Caco-2 (cell line): ENCODE results near the gene TRPM2. TPM values are rescaled to one million over a fixed set of nuclear protein-coding genes. Genes with fewer than 3 reads are reported as not detected.

ENCODE experiments used
- BruUV-seq: library from RNA; stranded (reverse); fragments of 400-500 nt; replicated peaks from 2 replicates; lab custom pipeline; 2021; lab: Mats Ljungman, UMichigan
- CTCF ChIA-PET: fragments of 300-600 bp; sonication (Branson Sonifier 250); formaldehyde crosslinking; loops from one replicate; lab custom pipeline; 2022; ENCODE audit warnings: antibody characterized with exemption; lab: Charles Lee
- POLR2A ChIA-PET: fragments of 300-600 bp; sonication (Branson Sonifier 250); formaldehyde crosslinking; loops from one replicate; lab custom pipeline; 2022; ENCODE audit warnings: antibody characterized with exemption; lab: Charles Lee
- DNase-seq, 2 experiments: peaks; one replicate each; pipeline versions ENCODE4 v3.0.0 to v3.0.0-alpha.2; 2020 to 2022
- H3K27me3 ChIP-seq: replicated peaks from 2 replicates; pipeline ENCODE4 v1.6.0; 2011; ENCODE audit warnings: low read length; ENCODE audit not compliant: control insufficient read depth, insufficient read depth
- H3K36me3 ChIP-seq: 2 replicates; pipeline ENCODE4 v1.5.1; 2011; ENCODE audit warnings: low read length; ENCODE audit not compliant: control insufficient read depth, insufficient read depth
- H3K4me1 ChIP-seq: fragments of 250-450 bp; sonication (Bioruptor Pico); 2 replicates; pipeline ENCODE4 v1.5.1; 2020; ENCODE audit warnings: mild to moderate bottlenecking
- H3K4me3 ChIP-seq: 2 replicates; pipeline ENCODE4 v1.5.1; 2011; ENCODE audit warnings: low read depth, mild to moderate bottlenecking, control low read depth, low read length
- H3K9me3 ChIP-seq: fragments of 250-450 bp; sonication (Bioruptor Pico); 2 replicates; pipeline ENCODE4 v1.5.1; 2020; ENCODE audit warnings: mild to moderate bottlenecking, moderate library complexity
- H3K27ac Mint-ChIP-seq: one replicate; pipeline ENCODE4 v1.8.0; 2022; ENCODE audit warnings: mixed read lengths; ENCODE audit not compliant: unreplicated experiment
- H3K27me3 Mint-ChIP-seq: one replicate; pipeline ENCODE4 v1.8.0; 2022; ENCODE audit warnings: mixed read lengths; ENCODE audit not compliant: insufficient read depth, unreplicated experiment
- H3K36me3 Mint-ChIP-seq: one replicate; pipeline ENCODE4 v1.8.0; 2022; ENCODE audit warnings: mild to moderate bottlenecking, mixed read lengths; ENCODE audit not compliant: insufficient read depth, unreplicated experiment
- H3K4me1 Mint-ChIP-seq: one replicate; pipeline ENCODE4 v1.8.0; 2022; ENCODE audit warnings: low read depth, mixed read lengths; ENCODE audit not compliant: unreplicated experiment
- H3K4me3 Mint-ChIP-seq: one replicate; pipeline ENCODE4 v1.8.0; 2022; ENCODE audit warnings: mild to moderate bottlenecking, moderate library complexity, mixed read lengths; ENCODE audit not compliant: unreplicated experiment
- H3K9me3 Mint-ChIP-seq: one replicate; pipeline ENCODE4 v1.8.0; 2022; ENCODE audit warnings: mixed read lengths; ENCODE audit not compliant: unreplicated experiment
- CTCF ChIP-seq, 2 experiments: fragments of 200-600 bp in 1 of 2; IDR thresholded peaks; 1 replicate in 1 of 2; 2 replicates in 1 of 2; pipeline versions ENCODE4 v1.5.1 to v1.8.0; 2011 to 2022; ENCODE audit warnings: antibody characterized with exemption in 1 of 2, control low read depth in 1 of 2, inconsistent platforms in 1 of 2, low read depth in 1 of 2, low read length in 1 of 2, mild to moderate bottlenecking in 1 of 2, moderate library complexity in 1 of 2; ENCODE audit not compliant: insufficient read depth in 1 of 2, severe bottlenecking in 1 of 2, unreplicated experiment in 1 of 2
- intact Hi-C: fragments of 100-400 bp; cut with micrococcal nuclease; formaldehyde crosslinking; loops from one replicate; pipeline ENCODE4 v1.10.0; 2022; ENCODE audit not compliant: unreplicated experiment
- total RNA-seq: library from RNA; stranded (reverse); gene quantifications from 2 replicates; pipeline ENCODE4 v1.2.3, GENCODE V29; 2022

Gene TRPM2
- total RNA-seq, 1 experiment from 2014 or later, result 0.20 TPM

GRCh38 chr21:44485796-44486195 is 132.4 kb downstream of the TRPM2 start:
- H3K4me3 Mint-ChIP-seq, result no peak overlapping the region
- no peak overlapping the region for H3K4me3 ChIP-seq

DNA sequence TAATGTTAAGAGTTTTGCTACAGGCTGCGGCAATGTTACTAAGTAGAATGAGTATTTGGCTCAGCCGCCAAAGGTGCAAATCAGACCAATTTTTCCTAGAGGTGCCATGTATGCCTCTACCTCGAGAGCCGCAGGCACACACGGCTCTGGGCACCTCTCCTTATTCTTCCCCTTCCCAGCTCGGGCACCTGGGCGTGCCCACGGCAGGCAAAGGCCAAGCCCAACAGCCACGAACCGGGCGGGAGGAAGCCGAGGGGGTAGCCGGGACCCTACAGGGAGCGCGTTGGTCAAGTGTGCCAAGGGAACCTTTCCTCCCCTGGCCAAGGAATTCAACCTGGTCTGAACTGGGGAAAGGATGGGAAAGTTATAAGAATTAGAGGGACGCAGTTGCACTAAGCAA is 132.9 kb downstream of the TRPM2 start:
- ChIA-PET POLR2A (no interaction called here), CTCF (no interaction called here)
- peaks cover 8% of the 10 kb centered on the region for H3K9me3 ChIP-seq
- DNase-seq, result no peak
- H3K4me1 ChIP-seq, result peaks cover 17% of the 10 kb centered on the region
- H3K4me3 Mint-ChIP-seq, result no peak overlapping the region
- H3K27me3 ChIP-seq, result no peaks in the 10 kb centered on the region
- no peaks in the 10 kb centered on the region for H3K27me3 Mint-ChIP-seq
- TF ChIP-seq CTCF (IDR thresholded peaks at IDR 0.05; ENCODE audit: insufficient read depth in 1 of 2, low read depth in 1 of 2, low read length in 1 of 2, severe bottlenecking in 1 of 2, unreplicated experiment in 1 of 2), result no peak
- no peak overlapping the region for H3K27ac Mint-ChIP-seq
- intact Hi-C loops, result no loop called here
- peaks cover 12% of the 10 kb centered on the region for H3K36me3 Mint-ChIP-seq
- BruUV-seq, result no TSS peak
- H3K36me3 ChIP-seq, result no peaks in the 10 kb centered on the region; the same call in 1 of the 2 replicates
- peaks cover 6% of the 10 kb centered on the region for H3K9me3 Mint-ChIP-seq
- no peak overlapping the region for H3K4me3 ChIP-seq
- peaks cover 12% of the 10 kb centered on the region for H3K4me1 Mint-ChIP-seq

More at GRCh38 chr21:44485796-44486195, 132.4 kb downstream of the TRPM2 start:
- peaks cover 6% of the 10 kb centered on the region for H3K9me3 Mint-ChIP-seq
- H3K36me3 ChIP-seq, result no peaks in the 10 kb centered on the region; the same call in 1 of the 2 replicates
- POLR2A ChIA-PET, result no interaction called here
- no peak for DNase-seq
- peaks cover 17% of the 10 kb centered on the region for H3K4me1 ChIP-seq
- peaks cover 8% of the 10 kb centered on the region for H3K9me3 ChIP-seq
- no TSS peak for BruUV-seq
- H3K36me3 Mint-ChIP-seq, result peaks cover 12% of the 10 kb centered on the region
- intact Hi-C loops, result no loop called here
- CTCF ChIA-PET, result no interaction called here
- H3K27me3 ChIP-seq, result no peaks in the 10 kb centered on the region
- H3K27me3 Mint-ChIP-seq, result no peaks in the 10 kb centered on the region
- peaks cover 12% of the 10 kb centered on the region for H3K4me1 Mint-ChIP-seq
- no peak overlapping the region for H3K27ac Mint-ChIP-seq
- no peak for TF ChIP-seq CTCF (IDR thresholded peaks at IDR 0.05; ENCODE audit: insufficient read depth in 1 of 2, low read depth in 1 of 2, low read length in 1 of 2, severe bottlenecking in 1 of 2, unreplicated experiment in 1 of 2)

DNA sequence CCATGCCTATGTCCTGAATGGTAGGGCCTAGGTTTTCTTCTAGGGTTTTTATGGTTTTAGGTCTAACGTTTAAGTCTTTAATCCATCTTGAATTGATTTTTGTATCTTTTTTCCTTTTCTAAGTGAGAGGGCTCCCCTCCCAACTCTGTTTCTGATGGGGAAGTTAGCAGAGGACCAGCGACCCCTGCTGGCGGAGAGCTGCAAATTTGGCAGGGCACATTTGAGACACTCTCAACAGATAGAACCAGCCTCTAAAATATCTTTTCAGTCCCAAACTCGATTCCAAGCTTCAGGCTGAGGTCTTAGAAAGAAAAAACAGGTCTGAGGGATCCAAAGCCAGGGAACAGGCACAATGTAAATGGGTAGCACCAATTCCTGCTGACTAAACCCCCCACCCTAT is 134.4 kb downstream of the TRPM2 start:
- Histone ChIP-seq H3K9me3 (peaks cover 12% of the 10 kb centered on the region), H3K36me3 (no peaks in the 10 kb centered on the region; the same call in 1 of the 2 replicates), H3K27me3 (no peaks in the 10 kb centered on the region), H3K4me1 (peaks cover 8% of the 10 kb centered on the region), H3K4me3 (no peak overlapping the region)
- POLR2A ChIA-PET, result no interaction called here
- Mint-ChIP-seq H3K4me1 (peaks cover 6% of the 10 kb centered on the region), H3K27ac (no peak overlapping the region), H3K4me3 (no peak overlapping the region), H3K9me3 (peaks cover 18% of the 10 kb centered on the region), H3K36me3 (peaks cover 2% of the 10 kb centered on the region), H3K27me3 (no peaks in the 10 kb centered on the region)
- intact Hi-C loops, result no loop called here
- CTCF ChIA-PET, result interaction anchor here (0.6 kb wide), 1 partner anchor 1737 kb away, joined by 3 read pairs; no protein-coding TSS in a partner anchor
- TF ChIP-seq CTCF (IDR thresholded peaks at IDR 0.05; ENCODE audit: insufficient read depth in 1 of 2, low read depth in 1 of 2, low read length in 1 of 2, severe bottlenecking in 1 of 2, unreplicated experiment in 1 of 2), result peak; percentile 37 to 56
- peak in 1 of 2 experiments; percentile 31 for DNase-seq
- BruUV-seq, result no TSS peak
